Vagina (tissue), 2 donors: Measurements from ENCODE around the gene LHX4. TPM values are rescaled to one million over a fixed set of nuclear protein-coding genes. Genes with fewer than 3 reads are reported as not detected.

Experiments used
- DNase-seq, 2 donors: peaks; one replicate each; pipeline ENCODE4 v3.0.0-alpha.2; 2017; ENCODE audit errors: extremely low spot score in 2 of 2
- H3K27ac ChIP-seq: fragments of 200-600 bp; sonication (generic); one replicate; pipeline ENCODE4 v1.5.1; 2019
- H3K27me3 ChIP-seq: fragments of 200-600 bp; sonication (generic); one replicate; pipeline ENCODE4 v1.5.1; 2019
- H3K36me3 ChIP-seq, 2 donors: fragments of 200-600 bp; sonication (generic); one replicate each; pipeline ENCODE4 v1.5.1; 2017 to 2019
- H3K4me1 ChIP-seq: fragments of 200-600 bp; sonication (generic); one replicate; pipeline ENCODE4 v1.5.1; 2019
- H3K4me3 ChIP-seq, 2 donors: fragments of 200-600 bp; sonication (generic); 1 replicate in 1 of 2; 2 replicates in 1 of 2; pipeline ENCODE4 v1.5.1; 2016 to 2019
- H3K9me3 ChIP-seq: fragments of 200-600 bp; sonication (generic); one replicate; pipeline ENCODE4 v1.5.1; 2019
- POLR2A ChIP-seq, 2 donors: fragments of 450-650 bp; IDR thresholded peaks; one replicate each; pipeline ENCODE4 v1.6.1; 2017; ENCODE audit warnings: antibody characterized with exemption in 2 of 2, mild to moderate bottlenecking in 2 of 2, moderate library complexity in 2 of 2
- POLR2AphosphoS5 ChIP-seq, 2 donors: sonication (generic); formaldehyde crosslinking; IDR thresholded peaks; one replicate each; pipeline ENCODE4 v1.9.0; 2017; ENCODE audit warnings: antibody characterized with exemption in 2 of 2, mild to moderate bottlenecking in 2 of 2, low read depth in 1 of 2; ENCODE audit not compliant: insufficient read depth in 1 of 2
- intact Hi-C: fragments of 100-400 bp; cut with DNase I; formaldehyde crosslinking; loops from one replicate; pipeline ENCODE4 v1.15.1; 2023
- total RNA-seq: library from RNA; depleted of rRNA; stranded (reverse); fragments of >200 nt; gene quantifications from one replicate; pipeline ENCODE4 v1.2.3, GENCODE V29; 2016
- TF ChIP-seq, protein P1 (sequence below), 3 experiments: fragments of 450-650 bp in 2 of 3; fragments of 200-600 bp in 1 of 3; sonication (generic) in 1 of 3; IDR thresholded peaks; one replicate each; pipeline ENCODE4 v1.5.1; 2017 to 2019; ENCODE audit warnings: antibody characterized with exemption in 3 of 3, mild to moderate bottlenecking in 2 of 3, moderate library complexity in 2 of 3

The LHX4 gene
- total RNA-seq, 1 donor from 2014 or later = 0.98 TPM

DNA sequence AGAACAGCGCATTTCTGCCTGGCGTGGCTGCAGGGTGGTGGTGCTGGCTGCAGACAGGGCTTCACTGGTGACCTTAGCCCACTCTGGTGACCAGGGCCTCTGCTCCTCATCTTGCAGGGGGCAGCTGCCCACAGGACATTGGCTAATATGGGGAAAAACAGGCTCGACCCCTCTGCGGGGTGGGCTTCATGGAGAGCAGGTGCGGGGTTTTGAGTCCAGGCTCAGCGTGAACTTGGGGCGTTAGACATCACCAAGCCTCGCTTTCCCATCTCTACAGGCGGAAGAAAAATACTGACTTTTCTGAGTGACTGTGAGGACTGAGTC lies 24.4 kb downstream of the LHX4 start:
- DNase-seq = no peak
- intact Hi-C loops = loop anchor here (10.0 kb wide), 1 partner anchor 220 kb away; no protein-coding TSS in a partner anchor
- no peaks in the 10 kb centered on the region for H3K4me1 ChIP-seq
- H3K36me3 ChIP-seq = no peaks in the 10 kb centered on the region
- TF ChIP-seq, protein P1, sequence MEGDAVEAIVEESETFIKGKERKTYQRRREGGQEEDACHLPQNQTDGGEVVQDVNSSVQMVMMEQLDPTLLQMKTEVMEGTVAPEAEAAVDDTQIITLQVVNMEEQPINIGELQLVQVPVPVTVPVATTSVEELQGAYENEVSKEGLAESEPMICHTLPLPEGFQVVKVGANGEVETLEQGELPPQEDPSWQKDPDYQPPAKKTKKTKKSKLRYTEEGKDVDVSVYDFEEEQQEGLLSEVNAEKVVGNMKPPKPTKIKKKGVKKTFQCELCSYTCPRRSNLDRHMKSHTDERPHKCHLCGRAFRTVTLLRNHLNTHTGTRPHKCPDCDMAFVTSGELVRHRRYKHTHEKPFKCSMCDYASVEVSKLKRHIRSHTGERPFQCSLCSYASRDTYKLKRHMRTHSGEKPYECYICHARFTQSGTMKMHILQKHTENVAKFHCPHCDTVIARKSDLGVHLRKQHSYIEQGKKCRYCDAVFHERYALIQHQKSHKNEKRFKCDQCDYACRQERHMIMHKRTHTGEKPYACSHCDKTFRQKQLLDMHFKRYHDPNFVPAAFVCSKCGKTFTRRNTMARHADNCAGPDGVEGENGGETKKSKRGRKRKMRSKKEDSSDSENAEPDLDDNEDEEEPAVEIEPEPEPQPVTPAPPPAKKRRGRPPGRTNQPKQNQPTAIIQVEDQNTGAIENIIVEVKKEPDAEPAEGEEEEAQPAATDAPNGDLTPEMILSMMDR (IDR thresholded peaks at IDR 0.05) = no peak
- TF ChIP-seq POLR2AphosphoS5 (IDR thresholded peaks at IDR 0.05; ENCODE audit: insufficient read depth in 1 of 2, low read depth in 1 of 2) (no peak), POLR2A (IDR thresholded peaks at IDR 0.05) (no peak)
- no peaks in the 10 kb centered on the region for H3K27me3 ChIP-seq
- no peak overlapping the region for H3K4me3 ChIP-seq
- no peak overlapping the region for H3K27ac ChIP-seq
- H3K9me3 ChIP-seq = no peaks in the 10 kb centered on the region

DNA sequence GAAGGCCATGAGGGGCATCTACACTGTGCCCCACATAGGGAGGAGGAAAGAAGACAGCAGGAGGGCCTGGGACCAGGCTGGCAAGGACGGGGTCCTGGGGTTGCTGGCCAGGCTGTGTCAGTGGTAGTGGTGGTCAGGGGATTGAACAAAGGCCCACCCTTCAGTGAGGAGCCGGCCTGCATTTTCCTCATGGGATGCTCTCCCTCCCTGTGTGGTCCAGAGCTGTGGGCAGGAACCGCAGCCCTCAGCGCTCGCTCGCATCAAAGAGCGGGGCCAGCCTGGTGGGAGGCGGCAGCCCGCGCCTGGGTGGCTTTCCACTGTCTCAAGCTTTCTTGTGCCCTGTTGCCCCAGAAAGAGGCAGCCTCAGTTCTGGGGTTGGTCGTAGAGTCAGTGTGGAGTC lies 24.8 kb downstream of the LHX4 start:
- Histone ChIP-seq H3K27ac (no peak overlapping the region), H3K27me3 (no peaks in the 10 kb centered on the region), H3K9me3 (no peaks in the 10 kb centered on the region), H3K36me3 (no peaks in the 10 kb centered on the region), H3K4me3 (no peak overlapping the region), H3K4me1 (no peaks in the 10 kb centered on the region)
- TF ChIP-seq POLR2A (IDR thresholded peaks at IDR 0.05) = no peak
- TF ChIP-seq POLR2AphosphoS5 (IDR thresholded peaks at IDR 0.05; ENCODE audit: insufficient read depth in 1 of 2, low read depth in 1 of 2) = no peak
- TF ChIP-seq, protein P1 (IDR thresholded peaks at IDR 0.05) = no peak
- DNase-seq = no peak
- intact Hi-C loops = loop anchor here (10.0 kb wide), 1 partner anchor 220 kb away; no protein-coding TSS in a partner anchor

DNA sequence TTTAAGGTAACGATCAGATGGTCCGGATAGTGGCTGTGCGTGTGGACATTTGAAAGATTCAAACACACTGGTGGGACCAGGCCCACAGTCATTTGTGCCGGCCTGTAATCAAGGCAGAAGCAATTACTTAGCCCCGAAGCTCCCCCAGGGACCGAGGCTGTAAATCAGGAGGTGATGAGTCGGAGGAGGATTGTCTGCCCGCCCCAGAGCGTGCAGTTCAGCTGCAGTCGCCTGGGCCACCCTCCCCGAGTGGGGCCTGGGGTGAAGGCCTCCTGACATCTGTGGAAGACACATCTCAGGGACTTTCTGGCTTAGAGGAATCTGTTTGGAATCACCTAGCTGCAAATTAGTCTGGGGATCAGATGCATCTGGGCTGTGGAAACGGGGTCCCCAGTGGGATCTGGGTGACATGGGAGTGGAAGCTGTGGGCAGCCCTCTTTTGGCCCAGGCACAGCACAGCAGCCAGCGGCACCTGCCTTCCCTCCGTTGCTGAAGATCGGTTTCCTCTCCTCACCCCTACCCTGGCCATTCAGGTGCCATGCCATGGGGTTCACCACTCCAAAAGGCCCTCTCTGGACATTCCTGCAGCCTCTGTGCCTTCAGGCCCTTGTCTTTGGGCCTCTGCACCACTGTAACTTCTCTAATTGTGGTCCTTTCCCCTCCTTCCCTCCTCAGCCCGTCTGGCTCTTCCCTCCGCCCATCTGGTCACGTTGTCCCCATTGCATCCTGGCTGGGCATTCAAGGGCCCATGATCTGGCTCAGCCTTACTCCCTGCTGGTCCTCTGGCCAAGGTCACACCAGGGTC lies 25.7 kb downstream of the LHX4 start:
- no peak for DNase-seq
- Histone ChIP-seq H3K4me3 (no peak overlapping the region), H3K9me3 (no peaks in the 10 kb centered on the region), H3K4me1 (no peaks in the 10 kb centered on the region), H3K36me3 (no peaks in the 10 kb centered on the region), H3K27me3 (no peaks in the 10 kb centered on the region), H3K27ac (no peak overlapping the region)
- no peak for TF ChIP-seq POLR2A (IDR thresholded peaks at IDR 0.05)
- TF ChIP-seq, protein P1 (IDR thresholded peaks at IDR 0.05) = no peak
- intact Hi-C loops = loop anchor here (10.0 kb wide), 1 partner anchor 219 kb away; no protein-coding TSS in a partner anchor

DNA sequence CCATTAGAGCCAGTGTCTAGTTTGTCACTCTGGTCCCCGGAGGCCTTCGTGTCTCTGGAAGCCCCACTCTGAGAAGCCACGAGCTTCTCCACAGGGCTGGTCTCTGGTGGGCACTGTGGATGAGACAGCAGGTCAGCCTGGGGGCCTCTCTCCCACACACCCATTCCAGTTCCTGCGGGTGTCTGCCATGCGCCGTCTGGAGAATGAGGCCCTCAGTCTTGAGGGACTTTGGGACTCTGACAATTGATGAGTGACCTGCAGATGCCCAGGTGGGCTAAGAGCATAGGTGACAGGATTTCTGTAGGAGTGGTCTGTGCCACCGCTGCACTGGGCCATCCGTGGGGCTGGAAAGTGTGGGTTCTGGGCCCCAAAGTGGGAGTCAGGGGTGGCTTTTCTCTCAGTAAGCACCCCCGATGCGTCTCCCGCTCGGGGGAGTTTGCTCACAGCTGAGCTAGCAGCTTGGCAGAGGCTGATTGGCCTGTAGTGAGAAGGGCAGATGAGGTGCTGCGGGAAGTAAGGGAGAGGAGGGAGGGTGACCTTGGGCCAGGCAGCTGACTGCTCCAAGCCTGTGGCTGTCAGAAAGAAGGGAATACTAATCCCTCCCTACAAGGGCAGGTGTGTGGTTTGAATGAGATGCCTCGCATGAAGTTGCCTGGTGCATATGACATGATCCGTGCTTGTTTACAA lies 26.4 kb downstream of the LHX4 start:
- no peak for TF ChIP-seq POLR2AphosphoS5 (IDR thresholded peaks at IDR 0.05; ENCODE audit: insufficient read depth in 1 of 2, low read depth in 1 of 2)
- TF ChIP-seq, protein P1 (IDR thresholded peaks at IDR 0.05) = no peak
- H3K36me3 ChIP-seq = no peaks in the 10 kb centered on the region
- no peaks in the 10 kb centered on the region for H3K9me3 ChIP-seq
- no peaks in the 10 kb centered on the region for H3K27me3 ChIP-seq
- no peak overlapping the region for H3K4me3 ChIP-seq
- no peaks in the 10 kb centered on the region for H3K4me1 ChIP-seq
- intact Hi-C loops = loop anchor here (10.0 kb wide), 1 partner anchor 218 kb away; no protein-coding TSS in a partner anchor
- no peak overlapping the region for H3K27ac ChIP-seq
- DNase-seq = no peak

DNA sequence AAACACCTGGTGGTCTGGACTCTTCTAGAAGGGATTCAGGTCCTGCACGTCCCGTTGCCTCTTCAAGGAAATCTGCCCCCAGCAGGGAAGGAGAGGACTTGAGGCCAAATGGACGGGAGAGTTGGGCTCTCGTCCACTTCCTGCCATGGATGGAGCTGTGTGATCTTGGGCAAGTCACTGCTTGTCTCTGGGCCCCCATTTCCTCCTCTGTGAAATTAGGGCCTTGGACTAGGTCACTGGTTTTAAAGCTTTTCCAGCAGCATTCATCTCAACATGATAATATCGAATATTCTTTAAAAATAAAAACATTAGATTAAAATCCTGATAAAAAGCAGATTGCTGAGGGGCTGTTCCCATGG lies 26.9 kb downstream of the LHX4 start:
- Histone ChIP-seq H3K27me3 (no peaks in the 10 kb centered on the region), H3K36me3 (no peaks in the 10 kb centered on the region), H3K4me3 (no peak overlapping the region), H3K4me1 (no peaks in the 10 kb centered on the region), H3K9me3 (no peaks in the 10 kb centered on the region), H3K27ac (no peak overlapping the region)
- TF ChIP-seq, protein P1 (IDR thresholded peaks at IDR 0.05) = no peak
- TF ChIP-seq POLR2A (IDR thresholded peaks at IDR 0.05) = no peak
- no peak for TF ChIP-seq POLR2AphosphoS5 (IDR thresholded peaks at IDR 0.05; ENCODE audit: insufficient read depth in 1 of 2, low read depth in 1 of 2)
- intact Hi-C loops = loop anchor here (10.0 kb wide), 1 partner anchor 218 kb away; no protein-coding TSS in a partner anchor
- no peak for DNase-seq
